HCEC 1CT (cell line): ENCODE data around the gene PDE6H.

Source experiments
- DNase-seq: peaks from one replicate; pipeline ENCODE4 v3.0.0-alpha.2; 2017

Gene PDE6H

DNA sequence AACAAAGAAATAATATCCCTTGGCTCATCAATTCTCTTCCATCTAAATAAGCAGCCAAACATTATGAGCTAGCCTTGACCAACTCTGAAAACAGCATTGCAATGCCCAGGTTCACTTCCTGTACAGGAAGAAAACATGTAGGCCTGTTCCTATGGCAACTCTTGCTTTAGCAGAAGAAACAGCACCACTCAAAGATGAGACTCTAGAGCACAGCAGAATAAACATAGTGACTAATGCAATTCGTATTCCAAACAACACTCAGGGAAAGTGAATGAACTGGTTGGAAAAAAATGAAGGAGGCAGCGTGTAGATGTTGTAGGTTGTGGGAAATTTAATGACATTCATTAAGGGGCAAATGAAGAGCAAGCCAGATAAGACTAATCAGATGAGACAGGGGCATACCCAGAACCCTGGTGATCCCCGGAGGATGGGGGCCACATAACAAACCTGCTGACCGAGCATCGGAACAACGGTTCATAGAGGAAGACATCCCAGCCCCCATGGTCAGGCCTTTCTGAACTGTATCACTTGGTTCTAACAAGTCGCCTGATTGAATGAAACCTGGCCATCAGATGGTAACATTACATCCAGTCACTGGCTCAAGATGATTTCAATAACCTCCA, 20.4 kb upstream of the PDE6H start:
- peak; percentile 95 for DNase-seq

DNA sequence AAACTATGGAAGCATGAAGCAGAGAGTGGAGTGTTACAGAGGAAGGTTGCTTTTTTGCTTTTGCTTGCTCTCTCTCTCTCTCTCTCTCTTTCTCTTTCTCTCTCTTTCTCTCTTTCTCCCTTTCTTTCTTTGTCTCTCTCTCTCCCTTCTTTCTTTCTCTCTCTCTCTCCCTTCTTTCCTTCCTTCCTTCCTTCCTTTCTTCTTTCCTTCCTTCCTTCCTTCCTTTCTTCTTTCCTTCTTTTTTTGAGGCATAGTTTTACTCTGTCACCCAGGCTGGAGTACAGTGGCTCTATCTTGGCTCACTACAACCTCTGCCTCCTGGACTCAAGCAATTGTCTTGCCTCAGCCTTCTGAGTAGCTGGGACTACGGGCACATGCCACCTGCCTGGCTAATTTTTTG, 19.1 kb upstream of the PDE6H start:
- no peak for DNase-seq

DNA sequence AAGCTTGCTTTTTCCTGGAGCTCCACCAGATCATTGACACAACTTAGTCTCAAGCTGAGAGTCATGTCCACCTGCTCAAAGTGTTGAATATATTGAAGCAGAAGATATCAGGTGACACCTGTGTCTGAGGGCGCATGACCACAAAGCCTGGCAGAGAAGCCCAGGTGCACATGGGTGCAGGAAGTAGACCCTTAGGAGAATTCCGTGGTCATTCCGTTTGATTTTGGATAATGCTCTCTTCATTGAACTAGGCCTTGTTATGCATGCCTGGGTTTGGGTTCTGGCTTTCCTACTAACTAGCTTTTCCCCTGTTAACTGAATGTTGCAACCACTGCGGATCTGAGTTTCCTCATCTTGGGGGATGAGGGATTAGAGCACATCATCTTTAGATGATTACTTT, 18.6 kb upstream of the PDE6H start:
- no peak for DNase-seq

DNA sequence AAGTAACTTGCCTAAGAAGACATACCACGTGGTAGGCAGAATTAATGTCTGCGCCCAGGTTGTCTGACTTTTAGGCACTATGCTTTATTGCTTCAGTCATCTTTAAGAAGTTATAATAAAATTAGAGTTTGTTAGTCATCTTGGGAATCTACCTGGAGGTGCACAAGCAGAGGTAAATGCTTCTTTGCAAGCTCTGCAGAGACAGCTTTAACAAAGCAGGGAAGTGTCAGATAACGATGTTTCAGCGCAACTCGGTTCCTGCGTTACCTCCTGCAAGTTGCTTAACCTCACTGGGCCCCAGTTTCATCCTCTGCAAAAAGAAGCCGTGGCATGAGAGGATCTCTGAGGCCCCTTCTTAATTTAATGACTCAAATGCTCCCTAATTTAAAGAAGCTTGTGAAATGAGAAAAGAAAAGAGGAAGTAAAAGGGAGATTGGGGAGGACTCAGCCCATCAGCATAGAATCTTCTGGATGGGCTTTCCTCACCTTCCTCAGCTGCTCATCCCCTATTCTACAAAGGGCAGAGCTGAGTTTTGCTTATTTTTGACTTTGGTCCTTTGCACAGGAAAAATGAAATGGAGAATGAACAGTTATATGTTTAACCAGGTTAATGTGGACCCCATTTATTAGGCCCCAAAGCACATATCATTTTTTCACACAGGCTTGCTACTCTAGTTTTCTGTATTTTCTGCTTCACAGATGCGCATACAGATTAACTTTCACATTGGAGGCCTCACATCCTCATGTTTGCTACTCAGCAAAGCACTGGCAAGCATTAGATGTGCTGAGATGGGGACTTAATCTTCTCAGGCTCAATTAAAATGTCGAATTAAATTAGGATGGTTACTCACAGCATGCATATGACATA, 16.6 kb upstream of the PDE6H start:
- no peak for DNase-seq

DNA sequence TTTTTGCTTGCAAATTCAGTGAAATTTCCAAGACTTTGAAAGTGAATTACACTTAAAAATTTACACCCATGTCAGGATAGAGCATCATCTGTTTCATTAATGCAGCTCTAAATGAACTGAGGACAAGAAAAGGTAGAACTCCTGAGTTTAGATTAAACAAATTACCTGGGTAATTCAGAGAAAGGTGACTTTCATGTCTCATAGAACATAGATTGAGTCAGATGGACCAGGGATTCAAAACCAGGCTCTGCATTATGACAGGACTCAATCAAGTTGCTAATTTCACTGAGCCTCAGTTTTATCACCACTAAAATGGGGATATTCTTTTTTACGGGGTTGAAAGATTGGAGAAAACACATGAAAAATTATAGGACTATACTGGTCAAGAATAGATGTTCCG, 15.9 kb upstream of the PDE6H start:
- DNase-seq = no peak

DNA sequence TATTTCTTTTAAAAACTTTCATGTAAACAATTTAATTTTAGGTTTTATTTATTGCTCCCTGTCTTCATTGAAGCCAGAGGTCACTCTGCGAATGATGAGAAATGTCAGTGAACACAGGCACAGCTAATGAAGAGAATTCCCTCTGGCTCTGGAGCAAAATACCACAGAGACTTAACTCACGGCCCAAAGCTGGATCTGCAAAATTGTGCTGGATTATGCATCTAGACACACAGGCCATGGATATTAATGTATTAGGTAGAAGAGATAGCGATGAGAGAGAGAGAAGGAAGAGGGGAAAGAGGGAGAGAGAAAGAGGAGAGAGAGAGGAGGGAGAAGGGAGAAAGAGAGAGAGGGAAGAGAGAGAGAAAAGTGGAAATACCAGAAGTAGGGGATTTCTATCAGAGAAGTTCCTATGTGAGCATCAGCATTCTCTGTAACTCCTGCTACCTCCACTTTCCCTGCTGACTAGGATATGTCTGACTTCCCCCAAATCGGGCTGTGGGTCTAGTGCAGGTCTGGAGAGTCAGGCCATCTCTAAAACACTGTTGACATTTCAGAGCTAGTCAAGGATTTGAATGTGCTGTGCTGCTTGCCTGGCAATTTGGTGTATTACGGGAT, 15.2 kb upstream of the PDE6H start:
- DNase-seq = no peak

DNA sequence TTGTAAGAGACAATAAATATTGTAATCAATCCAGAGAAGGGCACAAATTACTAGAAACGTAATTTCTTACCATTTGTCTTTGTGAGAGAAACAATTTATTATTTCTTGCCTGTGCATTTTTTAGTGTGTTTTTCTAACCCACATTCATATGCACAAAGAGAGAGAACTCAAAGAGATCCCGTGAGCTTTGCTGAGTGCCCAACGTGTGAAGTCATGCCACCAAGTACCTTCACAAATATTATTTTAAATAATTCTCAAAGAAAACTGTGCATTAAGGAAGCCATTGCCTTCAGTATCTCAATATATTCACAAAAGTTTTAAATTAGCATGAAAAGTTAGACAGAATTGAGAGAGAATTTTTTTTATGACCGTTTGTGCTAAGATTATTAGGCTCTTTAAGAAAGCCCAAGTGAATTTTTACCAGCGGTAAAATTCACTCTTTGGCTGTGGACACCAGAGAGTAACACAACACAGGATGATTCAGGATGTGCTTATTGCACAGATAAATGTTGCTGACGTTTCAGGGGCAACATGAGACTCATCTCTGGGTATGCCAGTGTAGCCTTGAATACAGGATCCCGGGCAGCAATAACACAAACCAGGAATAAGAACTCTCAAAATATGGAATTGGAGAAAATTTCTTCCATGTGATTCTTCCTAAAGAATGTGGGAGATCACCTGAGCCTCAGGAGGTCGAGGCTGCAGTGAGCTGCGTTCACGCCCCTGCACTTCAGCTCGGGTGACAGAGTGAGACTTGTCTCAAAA, 14.3 kb upstream of the PDE6H start:
- DNase-seq = no peak

DNA sequence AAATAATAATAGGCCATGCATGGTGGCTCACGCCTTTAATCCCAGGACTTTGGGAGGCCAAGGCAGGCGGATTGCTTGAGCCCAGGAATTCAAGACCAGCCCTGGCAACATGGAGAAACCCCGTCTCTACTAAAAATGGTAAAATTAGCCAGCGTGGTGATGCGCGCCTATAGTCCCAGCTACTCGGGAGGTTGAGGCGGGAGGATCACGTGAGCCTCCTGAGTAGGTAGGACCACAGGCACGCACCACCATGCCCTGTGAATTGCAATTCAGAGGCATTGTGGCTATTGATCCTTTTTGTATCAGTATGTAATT, 13.8 kb upstream of the PDE6H start:
- DNase-seq = no peak

DNA sequence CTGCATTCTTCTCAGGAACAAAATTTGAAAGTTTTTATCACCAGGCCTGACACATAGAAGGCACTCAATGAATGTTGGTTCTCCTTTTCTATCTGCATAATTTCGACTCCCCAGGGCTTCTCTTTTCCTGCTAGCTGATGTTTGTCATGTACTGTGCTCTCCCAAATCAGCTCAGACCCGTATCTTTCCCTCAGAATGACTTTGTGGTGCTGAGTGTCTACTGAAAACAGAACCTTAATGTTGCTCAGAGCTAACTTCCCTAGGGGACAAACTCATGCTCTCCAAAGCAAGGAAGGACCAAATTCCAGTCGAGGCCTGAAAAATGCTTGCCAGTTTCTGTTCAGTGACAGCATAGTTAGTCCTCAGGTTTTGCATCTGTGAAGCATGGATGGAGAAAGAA, 13.4 kb upstream of the PDE6H start:
- no peak for DNase-seq

DNA sequence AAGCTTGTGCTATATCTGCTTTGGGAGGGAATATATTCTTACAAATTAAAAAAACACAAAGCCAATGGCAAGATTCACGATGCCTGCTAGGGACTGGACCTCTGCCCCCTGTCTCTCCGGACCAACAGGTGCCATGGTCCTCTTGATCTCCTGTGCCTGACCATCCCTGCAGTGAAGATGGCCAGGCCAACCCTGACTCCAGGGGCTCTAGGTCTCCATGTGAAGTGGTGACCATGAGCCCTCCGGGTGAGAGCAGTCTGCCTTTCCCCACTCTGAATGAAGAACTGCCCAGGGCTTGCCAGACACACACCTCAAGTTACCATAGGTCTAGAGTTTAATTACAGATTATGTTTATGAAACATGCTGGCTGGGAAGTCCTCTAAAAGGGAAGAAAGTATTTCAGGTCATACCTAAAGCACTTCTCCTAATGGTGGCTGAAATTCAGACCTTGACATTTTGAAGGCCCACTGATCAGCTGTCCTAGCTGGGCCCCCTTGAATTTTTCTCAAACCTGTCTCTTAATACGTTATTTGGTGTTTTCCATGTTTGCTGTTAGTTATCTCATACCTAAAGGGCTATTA, 12.8 kb upstream of the PDE6H start:
- DNase-seq = no peak

DNA sequence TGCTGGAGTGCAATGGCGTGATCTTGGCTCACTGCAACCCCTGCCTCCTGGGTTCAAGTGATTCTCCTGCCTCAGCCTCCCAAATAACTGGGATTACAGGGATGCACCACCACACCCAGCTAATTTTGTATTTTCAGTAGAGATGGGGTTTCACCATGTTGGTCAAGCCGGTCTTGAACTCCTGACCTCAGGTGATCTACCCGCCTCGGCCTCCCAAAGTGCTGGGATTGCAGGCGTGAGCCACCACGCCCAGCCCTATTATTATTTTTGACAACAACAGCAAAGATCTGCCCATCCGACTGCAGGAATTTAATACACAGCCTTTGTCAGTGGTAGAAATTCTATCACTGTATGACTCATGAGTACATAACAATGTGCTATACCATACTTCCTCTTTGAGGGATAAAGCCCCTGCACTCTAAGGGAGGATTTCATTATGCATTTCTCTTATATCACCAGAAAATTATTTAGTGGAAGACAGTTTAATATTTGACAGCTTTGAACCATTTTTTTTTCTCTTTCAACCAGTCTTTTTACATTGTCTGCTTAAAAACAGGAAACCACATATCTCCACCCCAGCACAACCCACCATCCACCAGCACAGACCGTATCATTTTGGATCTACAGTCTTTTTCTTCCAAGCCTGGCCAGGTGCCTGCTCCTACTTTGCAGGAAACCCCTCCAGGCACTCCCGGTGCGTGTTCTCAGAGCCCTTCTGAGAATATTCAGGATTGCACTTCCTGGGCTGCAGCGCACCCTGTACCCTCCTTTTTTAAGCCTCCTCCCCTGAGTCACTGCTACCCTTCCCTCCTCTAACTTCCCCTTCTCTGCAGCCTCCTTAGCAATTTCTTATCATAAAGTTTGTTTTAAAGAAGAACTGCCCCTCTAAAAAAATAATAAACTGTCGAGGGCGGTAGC, 12.0 kb upstream of the PDE6H start:
- DNase-seq = peak; percentile 32

DNA sequence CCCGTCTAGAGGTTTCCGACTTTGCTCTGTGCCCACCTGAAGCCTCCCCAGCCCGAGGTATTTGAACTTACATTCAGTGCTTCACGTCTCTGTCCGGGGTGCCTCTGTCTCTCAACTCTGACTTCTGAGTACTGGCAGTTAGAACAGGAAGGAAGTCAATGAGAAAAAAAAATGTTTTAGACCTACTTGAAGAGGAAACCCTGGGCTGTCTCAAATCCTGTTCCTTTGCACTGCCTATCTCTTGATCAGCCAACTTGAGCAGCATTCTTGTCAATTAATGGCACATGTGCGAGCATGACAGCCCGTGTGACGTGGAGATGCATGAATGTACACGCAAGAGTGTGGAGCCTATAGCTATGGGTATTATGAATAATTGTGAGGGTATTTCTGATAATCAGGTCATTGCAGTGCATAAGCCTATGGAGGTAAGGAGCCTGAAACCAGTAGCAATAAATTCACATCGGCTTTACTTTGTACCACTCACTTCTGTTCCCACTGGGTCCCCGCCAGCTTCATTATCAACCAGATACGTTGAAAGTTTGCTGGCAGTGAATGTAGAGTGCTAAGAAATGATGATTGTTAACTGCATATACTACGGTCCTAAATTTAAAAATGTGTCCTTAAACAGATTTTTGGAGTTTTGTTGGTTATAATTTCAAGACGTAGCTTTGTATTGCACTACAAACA, 11.2 kb upstream of the PDE6H start, which contains the start of gene ARHGDIB:
Gene ARHGDIB (minus strand): TSS at position 136 of the 687 bp plus-strand sequence. CDS start 10,889 bp downstream, outside the sequence.
- DNase-seq = no peak

DNA sequence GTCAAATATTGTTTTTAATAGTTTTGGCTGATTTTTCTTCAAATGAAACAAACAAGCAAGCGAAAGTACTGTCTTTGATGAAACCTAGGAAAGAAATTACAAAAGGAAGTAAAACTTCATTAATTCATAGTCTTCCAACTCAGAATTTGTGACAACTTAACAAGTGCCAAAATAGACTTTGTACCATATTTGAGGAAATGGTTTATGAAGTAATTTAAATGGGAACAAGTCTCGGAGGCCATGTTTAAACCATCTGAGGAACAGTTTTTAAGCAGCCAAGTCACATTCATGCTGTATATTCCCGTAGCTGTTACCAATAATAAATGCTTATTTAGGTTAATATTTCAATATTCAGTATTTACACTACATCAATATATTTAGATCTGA, 10.7 kb upstream of the PDE6H start:
- DNase-seq = no peak

DNA sequence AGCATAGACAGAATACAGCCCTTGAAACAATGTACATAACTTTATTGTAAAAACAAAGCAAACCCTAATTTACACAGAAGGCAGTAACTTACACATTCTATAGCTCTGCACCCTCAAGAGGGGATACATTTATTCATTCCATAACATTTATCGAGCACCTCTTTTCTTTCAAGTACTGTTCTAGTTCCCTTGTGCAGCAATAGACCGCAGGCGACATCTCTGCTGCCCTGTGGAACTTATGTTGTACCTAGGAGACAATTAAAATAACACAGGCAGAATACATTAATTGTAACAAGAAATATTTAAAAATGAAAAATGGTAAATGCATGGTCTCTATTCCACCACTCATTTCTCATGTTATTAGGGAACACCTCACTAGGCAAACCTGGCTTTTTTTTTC, 10.0 kb upstream of the PDE6H start:
- no peak for DNase-seq

DNA sequence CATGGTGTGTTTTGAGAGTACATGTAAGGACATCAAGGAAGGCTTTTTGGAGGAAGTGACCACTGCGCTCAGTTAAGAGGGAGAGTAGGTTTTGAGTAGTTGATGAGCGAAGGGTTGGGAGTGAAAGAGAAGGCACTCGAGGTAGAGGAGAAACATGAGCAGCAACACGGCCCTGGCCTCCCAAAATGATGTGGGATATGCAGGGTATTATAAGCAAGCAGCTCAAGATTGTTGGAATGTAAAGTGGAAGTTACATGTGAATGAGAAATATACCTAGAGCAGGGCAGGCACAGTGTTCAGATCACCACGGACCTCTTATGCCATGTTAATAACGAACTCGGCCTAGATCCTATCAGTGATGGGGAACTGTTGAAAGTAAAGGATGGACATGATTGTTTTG, 9.3 kb upstream of the PDE6H start:
- no peak for DNase-seq

DNA sequence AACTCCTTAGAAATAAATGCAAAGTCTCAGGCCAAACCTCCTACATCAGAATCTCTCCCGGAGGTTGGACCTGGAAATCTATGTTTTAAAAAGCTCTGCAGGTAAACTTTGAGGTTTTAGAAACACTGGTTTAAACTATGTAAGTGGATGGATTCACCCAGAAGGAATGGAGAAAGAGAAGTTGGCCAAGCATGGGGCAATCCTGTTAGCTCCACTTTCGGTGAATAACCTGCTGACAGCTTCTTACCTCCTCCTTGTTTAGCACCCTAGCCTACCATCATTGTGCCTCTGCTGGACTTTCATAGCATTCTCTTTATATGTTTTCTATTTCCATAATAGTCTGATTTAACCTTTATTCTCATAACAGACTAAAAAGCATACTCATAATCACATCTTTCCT, 8.4 kb upstream of the PDE6H start:
- DNase-seq = no peak

DNA sequence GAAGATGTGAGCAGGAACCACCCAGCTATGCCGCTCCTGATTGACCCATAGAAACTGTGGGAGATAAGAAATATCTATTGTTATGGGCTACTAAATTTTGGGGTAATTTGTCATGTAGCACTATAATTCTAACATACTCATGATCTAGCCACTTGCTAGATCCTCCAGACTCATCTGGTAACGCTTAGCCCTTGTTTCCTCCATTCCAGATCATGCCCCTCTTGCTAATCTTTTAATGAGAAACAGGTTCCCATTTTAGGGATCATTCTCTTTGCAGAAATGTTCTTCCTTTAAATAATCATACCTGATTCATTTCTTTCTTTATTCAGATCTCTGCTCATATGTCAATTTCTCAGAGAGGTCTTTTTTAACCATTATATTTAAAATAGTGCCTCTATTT, 7.6 kb upstream of the PDE6H start:
- no peak for DNase-seq

DNA sequence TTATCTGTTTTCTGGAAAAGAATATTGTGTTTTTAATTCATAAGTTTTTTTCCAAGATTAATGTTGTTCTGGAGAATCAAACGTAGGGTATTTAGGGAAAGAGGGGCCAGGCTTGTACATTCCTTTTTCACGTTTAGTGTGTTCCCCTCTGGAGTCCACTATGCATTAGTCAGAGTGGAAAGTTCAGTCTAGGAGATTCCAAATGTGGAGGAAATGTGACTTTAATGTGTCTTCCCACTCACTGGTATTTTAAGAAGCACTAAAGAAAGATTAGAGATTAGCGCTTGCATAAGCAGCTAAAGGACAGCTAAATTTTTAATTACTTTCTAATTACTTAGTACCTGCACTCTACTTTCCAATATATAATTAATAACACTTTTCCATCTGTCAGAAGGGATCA, 4.4 kb upstream of the PDE6H start:
- DNase-seq = no peak

DNA sequence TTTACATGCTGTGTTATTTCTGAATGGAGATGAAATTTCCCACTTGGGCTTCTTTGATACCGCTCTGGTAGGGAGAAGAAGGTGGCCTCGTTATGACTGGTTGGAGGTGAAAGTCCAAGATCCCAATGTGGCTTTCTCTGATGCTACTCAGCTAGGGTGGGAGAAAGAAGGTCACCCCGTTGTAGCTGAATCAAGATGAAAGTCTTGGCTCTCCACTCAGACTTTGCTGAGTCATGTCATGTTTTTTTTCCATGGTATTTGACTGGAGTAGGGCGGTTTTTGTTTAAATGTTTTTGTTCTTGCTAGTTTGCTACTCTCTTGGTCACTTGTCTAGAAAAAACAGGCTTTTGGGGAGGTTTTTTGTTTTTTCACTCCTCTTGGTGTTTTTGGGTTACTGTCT, 2.4 kb upstream of the PDE6H start:
- DNase-seq = no peak

DNA sequence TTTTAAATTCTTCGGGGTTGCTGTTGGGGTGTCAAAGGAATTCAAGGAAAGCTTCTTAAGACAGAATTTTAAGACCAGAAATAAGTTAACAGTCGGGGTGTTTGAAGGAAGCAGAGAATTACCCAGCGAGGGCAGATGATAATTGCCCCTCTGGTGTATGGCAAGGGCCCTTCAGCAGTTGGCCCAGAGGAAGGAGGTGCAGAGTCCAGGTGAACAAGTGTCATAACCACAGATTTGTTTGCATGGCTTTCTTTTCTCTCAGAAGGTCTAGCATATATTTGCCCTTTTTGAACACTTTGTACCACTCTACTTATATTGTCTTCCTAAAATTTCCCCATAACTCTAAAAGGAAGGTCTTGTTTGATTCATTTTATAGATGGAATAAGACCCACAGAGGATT, 1.8 kb downstream of the PDE6H start:
- no peak for DNase-seq

DNA sequence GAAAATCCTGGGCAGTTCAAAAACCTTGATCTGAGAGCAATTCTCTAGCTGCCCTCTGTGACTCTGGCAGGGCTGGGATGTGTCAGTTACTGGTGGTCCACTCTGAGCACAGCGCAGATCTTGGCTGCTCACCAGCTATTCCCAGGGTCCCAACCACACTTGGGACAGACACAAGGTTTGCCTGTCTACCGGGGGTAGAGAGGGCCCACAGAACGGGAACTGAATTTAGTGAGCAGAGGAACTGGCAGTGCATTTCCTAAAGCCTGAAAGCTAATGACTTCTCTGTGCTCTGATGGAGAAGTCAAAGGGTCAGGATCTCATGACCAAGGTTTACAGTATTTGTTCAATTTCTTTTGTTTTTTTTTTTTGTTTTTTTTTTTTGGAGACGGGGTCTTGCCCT, 2.6 kb downstream of the PDE6H start:
- DNase-seq = no peak

DNA sequence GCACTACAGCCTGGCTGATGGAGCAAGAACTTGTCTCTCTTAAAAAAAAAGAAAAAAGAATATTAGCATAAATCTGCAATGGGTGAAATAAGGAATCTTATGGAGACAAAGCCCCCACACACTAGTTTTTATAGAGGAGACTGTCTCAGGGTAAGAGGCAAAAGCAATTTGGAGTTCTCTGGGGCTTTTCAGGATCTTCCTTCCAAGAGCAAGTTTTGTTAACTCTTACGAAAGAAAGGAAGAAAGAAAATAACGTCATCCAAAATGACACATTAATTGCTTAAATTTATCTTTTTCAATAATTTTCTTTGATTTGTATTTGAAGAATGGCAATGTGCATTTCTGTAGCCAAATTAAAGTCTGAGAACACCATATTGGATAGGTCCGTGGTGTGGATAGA, 3.8 kb downstream of the PDE6H start:
- DNase-seq = no peak
